GM18526 (cell line): Measurements from ENCODE around the gene BBOX1.

ENCODE experiments used
- POLR2A ChIP-seq: IDR thresholded peaks from 3 replicates; pipeline ENCODE4 v1.6.1; 2011; ENCODE audit not compliant: insufficient read length; ENCODE audit errors: extremely low read depth

The BBOX1 gene

DNA sequence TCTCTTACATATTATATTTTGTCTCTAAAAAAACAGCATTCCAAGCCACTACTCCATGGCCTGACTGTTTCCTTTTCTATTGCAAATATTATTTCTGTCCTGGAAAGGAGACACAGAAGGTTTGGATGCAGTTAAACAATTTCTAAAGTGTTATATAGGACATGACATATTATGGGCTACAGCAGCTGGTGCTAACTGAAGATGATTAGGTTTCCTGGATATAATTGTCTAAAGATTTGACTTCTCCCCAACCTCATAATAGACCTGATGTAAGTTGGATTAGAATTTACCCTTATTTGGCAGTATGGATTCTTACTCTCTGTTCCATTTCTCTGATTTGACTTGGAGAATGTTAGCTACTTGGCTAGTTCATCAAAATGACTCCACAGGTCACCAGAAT, 90.2 kb downstream of the BBOX1 start:
- no peak for TF ChIP-seq POLR2A

DNA sequence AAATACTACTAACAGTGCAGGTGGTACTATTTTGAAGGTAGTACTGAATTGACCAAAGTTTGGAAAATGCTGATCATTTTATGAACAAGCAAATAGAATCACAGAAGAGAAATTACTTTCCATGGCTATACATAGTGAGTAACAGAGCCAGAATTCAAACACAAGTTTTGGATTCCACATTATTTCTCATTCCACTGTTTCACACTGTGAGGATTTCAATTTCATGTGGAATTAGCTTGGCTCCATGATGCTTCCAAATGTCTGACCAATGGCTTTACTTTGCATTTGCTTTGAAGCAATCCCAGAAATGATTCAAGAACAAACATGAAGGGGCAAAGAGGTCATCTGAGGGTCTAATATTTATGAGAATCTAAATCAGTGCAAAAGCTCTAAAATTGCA, 98.1 kb downstream of the BBOX1 start:
- no peak for TF ChIP-seq POLR2A

DNA sequence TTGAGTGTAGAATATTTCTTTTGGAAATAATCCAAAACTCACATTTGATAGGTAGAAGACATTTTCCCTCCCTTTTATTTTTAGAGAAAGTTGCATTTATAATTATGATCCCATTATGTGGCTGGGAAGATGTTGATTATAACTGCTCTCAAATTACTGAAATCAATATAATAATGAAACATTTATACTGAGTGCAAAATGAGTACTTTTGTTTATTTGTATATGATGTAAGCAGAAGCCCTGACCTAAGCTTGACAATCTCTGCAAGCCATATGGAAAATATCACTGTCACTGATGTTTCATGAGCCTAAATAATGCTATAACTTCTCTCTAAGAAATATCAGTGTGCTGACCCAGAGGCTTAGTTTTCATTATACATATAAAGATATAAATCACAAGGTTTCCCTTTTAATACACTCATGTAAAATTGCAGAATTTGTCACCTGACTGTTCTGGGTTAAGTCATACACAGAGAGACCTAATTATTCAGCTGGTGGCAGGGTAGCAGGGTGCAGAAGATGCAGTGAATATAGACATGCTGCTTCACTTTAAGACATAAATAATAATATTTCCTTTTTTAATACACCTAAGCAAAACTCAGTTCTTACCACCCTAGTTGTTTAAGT, 99.2 kb downstream of the BBOX1 start:
- TF ChIP-seq POLR2A, result no peak

DNA sequence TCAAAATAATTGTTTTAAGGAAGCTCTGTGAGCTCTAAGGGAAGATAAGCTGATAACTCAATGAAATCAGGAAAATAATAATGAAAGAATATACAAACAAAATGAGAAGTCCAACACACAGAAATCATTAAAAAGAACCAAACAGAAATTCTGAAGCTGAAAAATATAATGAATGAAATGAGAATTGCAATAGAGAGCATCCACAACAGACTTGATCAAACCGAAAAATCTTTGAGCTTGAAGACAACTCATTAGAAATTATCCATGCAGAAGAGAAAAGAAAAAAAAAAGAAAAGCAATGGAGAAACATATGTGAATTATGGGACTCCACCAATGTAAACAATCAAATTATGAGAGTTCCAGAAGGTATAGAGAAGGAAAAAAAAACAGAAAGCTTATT, 101.0 kb downstream of the BBOX1 start:
- TF ChIP-seq POLR2A, result no peak

DNA sequence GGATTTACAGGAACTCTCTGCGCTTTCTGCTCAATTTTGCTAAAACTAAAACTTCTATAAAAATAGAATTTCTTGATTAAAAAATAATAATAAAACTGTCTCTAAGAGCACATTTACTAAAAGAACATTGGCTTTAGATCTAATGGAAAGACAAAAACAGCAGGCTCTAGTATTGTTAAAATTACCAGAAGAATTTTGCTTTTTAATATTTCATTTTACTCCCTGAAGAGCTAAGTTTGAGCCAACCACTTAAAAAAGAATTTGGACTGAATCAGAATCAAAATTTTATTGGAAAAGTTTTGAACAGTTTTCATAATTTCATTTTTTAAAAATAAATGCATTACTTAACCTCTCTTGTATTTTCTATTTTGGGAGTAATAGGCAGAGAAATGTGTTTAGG, 107.3 kb downstream of the BBOX1 start:
- TF ChIP-seq POLR2A, result no peak

DNA sequence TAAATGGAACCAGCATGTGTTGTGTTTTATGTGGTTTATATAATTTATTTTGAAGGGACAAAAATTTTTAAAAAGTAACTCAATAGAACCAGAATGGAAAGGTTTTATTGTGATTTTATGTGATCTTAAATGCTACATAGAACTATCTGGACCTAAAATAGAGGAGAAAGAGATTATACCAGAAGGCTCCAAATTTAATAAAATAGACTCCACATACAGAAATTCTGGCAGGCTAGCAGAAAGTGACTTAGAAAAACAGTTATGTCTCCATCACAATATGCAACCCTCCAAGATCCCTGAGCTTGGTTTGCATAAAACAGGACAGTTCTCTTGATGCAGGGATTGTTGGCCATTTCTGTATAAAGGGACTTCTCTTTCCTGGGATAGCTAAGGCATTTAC, 107.9 kb downstream of the BBOX1 start:
- TF ChIP-seq POLR2A, result no peak

DNA sequence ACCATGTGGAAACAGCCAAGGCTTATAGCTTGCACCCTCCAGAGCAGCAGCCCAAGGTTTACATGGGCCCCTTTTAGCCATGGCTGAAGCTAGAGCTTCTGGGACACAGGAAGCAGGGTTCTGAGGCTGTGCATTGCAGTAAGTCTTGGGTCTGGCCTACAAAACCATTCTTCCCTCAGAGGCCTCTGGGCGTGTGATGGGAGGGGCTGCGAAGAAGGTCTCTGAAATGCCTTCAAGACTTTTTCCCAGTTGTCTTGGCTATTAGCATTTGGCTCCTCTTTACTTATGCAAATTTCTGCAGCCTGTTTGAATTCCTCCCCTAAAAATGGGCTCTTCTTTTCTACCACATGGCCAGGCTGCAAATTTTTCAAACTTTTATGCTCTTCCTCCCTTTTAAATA, 109.5 kb downstream of the BBOX1 start:
- TF ChIP-seq POLR2A, result no peak

DNA sequence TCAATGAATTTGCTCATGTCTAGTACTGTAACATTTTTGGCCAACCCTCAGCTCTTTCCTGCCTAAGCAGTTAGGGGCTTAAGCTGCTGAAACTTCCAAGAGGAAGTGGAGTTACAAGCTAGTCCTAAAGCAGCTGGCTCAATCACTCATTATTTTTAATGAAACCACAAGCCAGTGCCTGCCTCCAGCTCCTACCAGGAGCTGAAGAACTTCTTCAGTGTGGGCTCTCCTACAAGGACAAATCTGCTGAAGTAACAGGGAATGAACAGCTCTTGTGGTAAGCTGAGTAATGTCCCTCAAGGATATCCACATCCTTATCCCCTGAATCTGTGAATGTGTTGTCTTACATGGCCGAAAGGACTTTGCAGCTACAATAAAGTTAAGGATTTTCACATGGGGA, 112.5 kb downstream of the BBOX1 start:
- no peak for TF ChIP-seq POLR2A

DNA sequence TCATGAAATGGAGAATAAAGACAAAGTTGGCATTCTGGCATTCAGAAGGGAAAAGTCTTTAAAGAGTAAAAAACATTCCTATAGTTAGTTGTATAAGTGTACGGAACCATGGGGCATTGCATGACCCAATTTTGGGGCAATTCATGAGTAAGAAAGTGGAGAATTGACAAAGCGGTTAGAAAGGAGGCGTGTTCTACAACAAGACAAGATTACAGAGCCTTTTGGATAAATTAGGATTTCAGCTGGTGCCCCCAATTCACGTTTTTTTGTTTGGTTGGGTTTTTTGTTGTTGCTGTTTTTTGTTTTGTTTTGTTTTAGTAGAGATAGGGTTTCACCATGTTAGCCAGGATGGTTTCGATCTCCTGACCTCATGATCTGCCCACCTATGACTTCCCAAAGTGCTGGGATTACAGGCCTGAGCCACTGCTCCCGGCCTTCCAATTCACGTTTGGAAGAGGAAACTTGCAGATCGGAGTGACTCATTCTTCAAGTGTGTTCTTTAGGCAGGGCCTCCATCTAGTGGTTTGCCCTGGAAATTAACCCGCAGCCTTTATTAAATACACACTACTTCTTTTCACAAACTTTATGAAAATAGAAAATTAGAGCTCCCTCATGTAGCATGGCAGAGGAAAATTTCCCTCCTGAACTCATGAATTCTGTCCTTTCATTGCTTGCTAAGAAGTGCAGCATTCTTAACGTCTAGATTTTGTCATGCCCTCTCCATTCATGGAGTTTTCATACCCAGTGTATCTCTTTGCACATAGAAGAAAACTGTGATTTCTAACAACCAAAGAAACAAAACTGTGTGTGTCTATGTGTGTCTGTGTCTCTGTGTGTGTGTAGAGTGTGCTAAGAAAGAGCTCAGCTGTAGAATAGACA, 118.1 kb downstream of the BBOX1 start:
- TF ChIP-seq POLR2A, result no peak

DNA sequence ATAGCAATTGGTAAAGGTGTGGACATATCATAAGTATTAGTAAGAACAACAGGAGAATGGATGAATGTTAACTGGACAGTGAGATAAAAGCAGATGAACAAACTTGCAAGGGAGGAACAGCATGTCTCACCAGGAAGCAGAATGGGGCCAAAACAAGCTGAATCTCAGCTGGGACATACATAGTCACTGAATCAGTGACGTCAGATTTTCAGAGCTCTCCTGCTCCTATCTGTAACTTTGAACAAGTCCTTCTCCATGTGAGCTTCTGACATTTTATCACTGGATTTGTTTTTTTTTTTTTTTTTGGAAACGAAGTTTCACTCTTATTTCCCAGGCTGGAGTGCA, 118.7 kb downstream of the BBOX1 start:
- no peak for TF ChIP-seq POLR2A

DNA sequence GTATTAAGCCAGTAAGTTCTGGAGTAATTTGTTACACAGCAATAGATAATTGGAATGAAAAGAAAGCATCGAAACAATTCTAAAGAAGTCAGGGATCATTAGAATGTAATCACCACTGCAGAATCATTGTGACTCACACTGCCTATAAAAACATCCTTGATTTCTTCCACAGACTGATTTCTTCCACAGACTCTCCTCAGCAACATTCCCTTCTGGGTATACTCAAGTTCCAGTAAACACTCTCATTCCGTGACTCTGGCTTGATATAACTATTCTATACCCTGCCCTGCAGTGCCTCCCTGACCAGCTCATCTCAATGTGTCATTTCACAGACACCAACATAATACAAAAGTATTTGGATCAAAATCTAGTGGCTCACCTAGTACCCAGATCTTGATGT, 120.5 kb downstream of the BBOX1 start:
- no peak for TF ChIP-seq POLR2A

DNA sequence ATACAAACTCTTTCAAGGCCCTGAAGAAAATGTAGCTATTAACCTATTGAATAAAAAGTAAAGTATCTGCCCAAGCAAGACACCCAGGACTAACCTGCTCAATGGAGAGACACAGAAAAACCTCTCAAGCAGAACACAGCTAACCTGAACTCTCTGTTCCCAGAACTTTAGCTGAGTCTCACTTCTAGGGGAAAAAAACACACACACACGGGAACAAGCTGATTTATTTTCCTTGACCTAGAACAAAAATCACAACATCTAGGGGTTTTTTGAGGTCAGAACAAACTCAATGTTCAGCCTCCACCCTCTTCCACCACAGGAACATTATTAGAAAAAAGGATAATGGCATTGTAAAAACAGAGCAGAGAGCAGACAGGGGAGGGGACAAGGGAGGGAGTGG, 121.6 kb downstream of the BBOX1 start:
- TF ChIP-seq POLR2A, result no peak

DNA sequence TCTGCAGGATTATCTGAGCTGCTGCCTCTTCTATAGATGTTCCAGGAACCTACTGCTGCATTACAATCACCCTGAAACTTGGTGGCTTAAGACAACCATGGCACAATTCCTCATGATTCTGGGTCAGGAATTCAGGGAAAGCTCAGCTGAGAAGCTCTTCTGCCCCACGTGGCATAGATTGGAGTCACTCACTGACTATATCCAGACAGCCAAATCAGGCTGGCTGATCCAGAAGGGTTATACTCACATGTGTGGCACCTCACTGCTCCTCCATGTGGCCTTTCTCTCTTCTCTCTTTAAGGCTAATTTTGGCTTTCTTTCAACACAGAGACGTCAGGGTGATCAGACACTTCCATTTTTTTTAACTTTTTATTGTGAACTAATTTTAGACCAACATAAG, 125.5 kb downstream of the BBOX1 start:
- TF ChIP-seq POLR2A, result no peak

DNA sequence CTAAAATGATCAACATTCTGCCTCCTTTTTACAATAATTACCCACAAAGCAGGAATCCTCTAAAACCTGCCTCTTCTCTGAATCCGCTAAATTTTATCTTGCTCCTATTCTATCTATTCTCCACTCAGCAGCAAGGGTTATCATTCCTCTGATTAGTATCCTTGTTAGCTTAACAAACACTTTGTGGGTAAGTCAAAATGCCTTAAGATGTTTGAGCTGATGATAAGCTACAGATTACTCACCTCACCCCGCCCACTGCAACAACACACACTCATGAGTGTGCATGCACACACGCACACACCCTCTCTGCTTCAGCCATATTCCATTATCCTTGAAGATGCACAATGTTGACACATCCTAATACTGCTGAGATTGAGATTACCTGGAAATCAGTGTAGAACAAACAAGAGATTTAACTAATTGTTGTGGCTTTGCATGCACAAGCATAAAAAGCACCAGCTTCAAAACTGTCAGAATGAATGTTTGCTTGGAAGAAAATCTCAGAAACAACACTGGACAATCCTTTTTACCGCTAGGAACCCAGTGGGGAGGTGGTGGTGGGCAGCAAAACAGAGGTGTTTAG, 130.9 kb downstream of the BBOX1 start:
- TF ChIP-seq POLR2A, result no peak

DNA sequence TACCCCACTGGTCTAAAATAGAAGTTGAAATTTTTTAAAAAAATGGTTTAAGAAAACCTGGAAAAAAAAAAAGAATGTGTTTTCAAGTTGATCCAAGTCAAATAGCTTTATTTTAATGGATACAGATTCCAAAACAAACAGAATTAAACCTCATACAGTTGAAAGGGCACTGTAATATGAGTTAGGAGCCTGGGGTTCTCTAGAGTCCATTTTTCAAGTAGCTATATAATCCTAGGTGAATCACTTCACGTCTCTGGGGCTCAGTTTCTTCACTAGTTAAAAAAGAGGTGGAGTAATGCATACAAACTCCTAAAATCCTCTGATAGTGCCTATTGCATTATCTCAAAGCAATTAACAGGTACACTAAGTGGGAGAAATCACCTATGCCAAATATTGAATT, 132.9 kb downstream of the BBOX1 start:
- TF ChIP-seq POLR2A, result no peak

DNA sequence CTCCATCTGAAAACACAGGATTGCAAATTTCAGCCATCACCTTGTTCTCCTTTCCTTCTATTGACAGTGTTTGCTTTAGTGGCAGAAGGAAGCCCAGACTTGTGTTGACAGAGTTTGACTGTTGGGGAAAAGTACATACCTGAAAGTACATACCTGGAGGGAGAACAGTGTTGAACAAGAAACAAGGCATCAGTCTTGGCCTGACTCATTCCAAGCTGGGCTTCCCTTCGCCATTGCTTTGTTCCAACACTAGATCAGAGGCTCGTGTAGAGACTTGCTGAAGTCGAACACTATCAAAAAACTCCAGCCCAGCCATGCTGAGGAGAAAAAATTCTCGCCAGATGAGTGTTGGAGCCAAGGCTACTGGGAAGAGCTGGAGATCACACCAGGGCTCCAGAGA, 133.4 kb downstream of the BBOX1 start:
- TF ChIP-seq POLR2A, result no peak

DNA sequence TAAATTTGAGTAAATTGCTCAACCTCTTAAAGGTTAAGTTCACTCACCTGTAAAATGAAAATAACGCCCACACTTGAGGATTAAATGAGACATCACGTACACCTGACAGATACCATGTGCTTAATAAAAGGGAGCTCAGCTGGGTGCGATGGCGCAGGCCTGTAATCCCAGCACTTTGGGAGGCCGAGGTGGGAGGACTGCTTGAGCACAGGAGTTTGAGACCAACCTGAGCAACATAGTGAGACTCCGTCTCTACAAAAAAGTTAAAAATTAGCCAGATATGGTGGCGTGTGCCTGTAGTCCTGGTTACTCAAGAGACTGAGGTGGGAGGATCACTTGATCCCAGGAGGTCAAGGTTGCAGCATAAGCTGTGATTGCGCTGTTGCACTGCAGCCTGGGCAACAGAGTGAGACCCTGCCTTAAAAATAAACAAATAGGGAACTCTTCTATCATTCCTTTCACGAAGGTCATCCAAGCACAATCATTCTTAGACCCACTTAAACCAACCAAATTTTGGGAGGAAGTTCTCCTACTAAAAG, 134.1 kb downstream of the BBOX1 start:
- TF ChIP-seq POLR2A, result no peak
